T-helper 2 cell (primary cell): ENCODE data around the gene ABCC11.
A peak's percentile ranks its signal among the peaks of the same experiment; 100 is the strongest.

Source experiments
- DNase-seq, 5 experiments: peaks; one replicate each; pipeline versions ENCODE4 v3.0.0 to v3.0.0-alpha.2; 2012 to 2022

ABCC11 gene

DNA sequence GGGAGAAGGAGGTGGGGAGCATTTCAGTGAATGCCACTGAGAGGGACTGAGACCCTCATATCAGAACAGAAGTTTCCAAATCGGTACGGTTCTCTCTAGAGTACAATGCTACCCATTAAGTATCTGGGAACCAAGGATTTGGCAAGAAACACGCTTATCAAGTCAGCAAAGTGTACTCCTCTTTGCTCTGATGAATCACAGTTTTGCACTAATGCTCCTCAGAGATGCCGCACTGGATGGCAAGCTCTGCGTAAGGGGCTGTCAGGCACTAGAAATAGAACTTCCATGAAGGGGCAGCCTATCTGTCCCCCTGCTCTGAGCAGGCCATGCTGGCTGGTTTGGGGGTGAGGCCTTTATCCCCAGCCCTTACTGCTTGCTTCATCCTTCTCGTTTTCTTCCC lies 86.8 kb downstream of the ABCC11 start:
- DNase-seq: no peak

DNA sequence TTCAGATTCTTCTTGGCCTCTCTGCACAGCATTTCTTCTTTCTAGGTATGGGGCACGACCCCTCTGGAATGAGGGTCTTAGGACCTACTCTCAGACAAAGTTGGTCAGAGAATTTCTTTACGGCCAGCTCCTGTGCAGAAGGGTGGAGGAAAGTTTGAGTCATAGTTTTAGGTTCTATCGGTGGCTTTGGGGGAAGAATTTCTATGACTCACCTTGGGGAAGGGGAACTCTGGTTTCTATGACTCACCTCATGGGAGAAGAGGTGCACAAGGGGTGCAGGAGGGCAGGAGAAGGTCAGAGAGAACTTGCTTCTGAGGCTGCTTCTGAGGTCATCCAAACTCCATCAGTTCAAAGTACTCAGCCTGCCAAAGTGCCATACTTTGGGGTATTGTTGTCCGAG lies 89.0 kb downstream of the ABCC11 start:
- DNase-seq: peak in 1 of 5 experiments; percentile 8

DNA sequence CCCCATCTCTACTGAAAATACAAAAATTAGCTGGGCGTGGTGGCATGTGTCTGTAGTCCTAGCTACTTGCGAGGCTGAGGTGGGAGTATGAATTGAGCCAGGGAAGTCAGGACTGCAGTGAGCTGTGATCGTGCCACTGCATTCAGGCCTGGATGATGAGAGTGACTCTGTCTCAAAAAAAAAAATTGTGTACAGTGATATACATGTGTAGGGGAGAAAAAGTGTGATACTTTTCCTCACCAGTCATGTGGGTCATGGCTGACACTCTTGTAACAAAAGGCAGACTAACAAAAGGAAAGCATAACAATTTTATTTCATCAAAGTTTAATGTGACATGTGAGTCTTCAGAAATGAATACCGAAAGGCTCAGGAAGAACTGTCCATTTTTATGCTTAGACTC lies 89.5 kb downstream of the ABCC11 start:
- DNase-seq: no peak

DNA sequence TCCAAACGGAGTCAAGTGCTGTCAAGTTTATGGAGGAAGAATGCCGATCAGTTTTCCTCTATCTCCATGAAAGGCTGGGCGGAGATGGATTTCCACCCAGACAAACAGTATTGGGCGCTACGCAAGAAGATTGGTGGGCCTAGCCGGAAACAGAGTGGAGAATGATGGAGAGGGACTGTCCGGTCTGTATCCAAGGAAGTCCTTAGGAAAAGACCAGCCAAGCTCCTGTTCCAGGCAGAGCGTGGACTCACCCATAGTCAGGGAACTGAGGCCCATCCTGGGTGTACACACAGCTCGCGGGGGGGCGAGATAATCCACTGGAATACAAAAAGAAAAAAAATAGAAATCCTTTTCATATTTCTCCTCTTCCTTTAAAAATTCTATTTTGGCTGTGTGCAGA lies 90.0 kb downstream of the ABCC11 start:
- DNase-seq: no peak

DNA sequence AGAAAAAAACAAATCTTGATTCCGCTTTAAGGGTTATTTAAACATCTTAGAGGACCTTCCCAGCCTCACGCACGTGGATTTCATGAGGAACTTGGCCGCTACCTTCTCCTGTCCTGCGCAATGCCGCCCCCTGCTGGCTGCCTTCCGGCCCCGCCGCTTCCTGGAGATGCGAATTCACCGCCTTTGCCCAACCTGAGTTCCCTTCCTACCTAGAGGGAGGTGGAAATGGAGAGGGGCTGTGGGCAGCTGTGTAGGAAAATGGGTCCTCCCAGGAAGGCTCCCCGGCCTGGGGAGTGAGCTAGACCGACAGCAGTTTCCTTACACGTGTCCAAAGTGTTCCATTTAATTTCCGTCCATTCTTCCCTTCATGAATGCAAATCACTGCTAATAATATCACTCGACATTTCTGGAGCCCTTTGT lies 90.5 kb downstream of the ABCC11 start:
- peak; percentile 45 to 83 (median 68) for DNase-seq

DNA sequence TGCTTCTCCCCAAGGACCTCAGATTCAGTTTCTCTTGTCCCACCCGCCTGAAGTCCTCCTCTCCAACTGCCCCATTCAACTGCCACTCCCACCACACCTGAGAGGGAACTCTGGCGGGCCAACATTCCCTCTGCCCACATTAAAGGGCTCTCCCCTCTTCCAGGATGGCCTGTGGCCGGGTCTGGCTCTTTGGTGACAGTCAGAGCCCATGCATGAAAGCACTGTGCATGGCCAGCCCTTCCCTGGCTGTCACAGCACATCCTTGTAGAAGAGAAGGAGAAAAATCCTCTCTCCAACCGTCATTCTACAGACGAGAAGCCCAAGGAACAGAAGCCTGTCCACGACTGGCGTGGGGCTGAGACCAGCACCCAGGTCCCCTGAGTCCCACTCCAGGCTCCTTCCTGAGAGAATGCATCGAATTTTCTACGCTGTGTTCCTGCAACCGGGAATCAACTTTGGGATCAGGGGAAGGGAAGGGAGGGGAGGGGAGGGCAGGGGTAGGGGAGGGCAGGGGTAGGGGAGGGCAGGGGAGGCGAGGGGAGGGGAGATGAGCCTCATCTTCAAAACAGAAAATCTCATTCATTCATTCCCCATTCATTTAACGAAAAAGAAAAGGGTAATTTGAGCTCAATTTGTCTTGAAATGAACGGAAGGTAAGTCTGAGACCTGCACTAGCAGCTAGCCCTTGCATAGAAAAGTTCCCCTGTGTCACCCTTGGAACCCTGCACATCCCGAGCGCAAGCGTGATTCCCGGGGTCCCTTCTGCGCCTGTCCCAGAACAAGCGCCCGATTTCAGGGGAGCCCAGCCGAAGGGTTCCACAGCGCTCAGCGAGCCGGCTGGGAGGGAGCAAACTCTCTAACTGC lies 91.2 kb downstream of the ABCC11 start, which contains the start of gene ABCC12:
ABCC12 (minus strand) TSS at position 68 of the 864 bp plus-strand sequence. CDS start 9,569 bp downstream, outside the sequence.
- no peak for DNase-seq

DNA sequence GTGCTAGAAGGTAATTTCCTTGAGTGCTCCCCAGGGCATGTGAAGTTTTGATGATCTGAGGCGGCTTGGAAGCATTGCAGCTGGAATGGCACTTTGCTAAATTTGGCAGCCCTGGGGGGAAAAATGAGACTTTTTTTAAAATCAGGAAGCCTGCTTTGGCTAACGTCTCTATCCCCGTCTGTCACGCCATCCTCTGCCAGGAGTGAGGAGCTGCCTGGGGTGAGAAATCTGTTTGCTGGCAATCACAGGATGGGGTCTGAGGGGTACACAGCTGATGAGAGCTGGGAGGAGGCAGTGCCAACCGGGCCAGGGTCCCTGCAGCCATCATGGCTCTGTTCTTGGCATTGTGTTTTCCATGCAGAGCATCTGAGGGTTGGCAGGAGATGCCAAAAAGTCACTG lies 93.6 kb downstream of the ABCC11 start:
- DNase-seq: no peak

DNA sequence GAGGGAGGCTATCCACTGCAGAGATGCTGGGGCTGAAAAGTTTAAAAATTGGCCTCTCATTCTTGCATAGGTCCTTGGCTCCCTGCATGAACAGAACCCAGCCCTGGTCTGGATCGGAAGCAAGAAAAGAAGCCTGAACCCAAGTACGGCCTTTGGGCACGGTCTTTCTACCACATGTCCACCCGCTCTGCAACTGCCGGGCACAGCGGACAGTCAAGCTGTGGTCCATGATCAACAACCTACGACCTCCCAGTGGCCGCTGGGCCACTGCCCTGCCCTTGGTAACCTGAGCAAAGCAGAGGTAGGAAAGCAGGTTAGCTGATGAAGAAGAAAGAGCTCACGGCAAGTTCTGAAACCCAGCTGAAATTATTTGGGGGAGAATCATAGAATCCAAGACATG lies 95.1 kb downstream of the ABCC11 start:
- DNase-seq: no peak

DNA sequence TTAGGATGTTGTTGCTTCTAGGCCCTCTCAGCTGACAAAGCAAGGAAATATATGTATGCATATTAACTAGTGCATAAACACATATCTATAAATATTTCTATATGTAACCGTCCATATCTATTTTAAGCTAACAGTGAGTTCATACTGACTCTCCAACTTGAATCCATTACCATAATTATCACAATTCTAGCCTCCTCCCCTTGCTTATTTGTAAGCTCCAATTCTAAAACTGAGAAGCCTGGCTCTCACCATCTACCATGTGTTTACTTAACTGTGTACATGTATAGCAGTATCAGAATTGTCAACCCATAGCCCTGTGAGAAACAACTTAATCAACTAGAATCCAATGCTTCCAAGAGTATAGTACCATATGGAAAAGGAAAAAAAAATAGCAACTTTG lies 96.6 kb downstream of the ABCC11 start:
- DNase-seq: no peak

DNA sequence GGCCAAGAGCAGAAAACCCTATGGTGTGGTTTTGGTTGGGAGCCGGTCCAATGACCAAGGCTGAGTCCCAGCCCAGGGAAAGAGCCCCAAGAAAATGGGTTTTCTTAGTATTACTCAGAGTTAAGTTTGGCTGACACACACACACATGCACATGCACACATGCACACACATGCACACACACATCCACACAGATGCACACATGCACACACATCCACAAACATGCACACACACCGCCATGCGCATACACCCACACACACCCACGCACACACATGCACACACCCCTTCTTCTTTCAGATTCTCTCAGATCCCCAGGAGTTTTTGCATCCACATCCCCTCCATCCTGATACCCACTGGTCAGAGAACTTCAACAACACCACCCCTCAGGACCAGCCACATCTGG lies 100.6 kb downstream of the ABCC11 start:
- DNase-seq: no peak

DNA sequence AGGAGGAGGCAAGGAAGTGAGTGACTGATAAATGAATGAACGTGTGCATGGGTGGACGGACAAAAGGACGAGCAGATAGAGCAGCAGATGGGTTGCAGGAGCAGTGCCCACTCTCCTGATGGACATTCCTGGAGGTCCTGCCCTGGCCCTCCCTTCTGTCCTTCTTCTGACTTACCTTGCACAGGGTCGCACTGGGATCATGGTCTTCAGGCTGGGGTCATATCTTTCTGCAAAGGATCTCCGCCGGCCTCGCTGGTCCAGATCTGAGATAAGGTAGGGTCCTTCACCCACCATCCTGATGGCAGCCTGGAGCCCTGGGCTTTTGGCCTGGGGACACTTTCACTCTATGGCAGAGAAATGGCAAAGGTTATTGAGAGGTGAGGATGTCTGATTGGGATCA lies 101.2 kb downstream of the ABCC11 start:
- no peak for DNase-seq

DNA sequence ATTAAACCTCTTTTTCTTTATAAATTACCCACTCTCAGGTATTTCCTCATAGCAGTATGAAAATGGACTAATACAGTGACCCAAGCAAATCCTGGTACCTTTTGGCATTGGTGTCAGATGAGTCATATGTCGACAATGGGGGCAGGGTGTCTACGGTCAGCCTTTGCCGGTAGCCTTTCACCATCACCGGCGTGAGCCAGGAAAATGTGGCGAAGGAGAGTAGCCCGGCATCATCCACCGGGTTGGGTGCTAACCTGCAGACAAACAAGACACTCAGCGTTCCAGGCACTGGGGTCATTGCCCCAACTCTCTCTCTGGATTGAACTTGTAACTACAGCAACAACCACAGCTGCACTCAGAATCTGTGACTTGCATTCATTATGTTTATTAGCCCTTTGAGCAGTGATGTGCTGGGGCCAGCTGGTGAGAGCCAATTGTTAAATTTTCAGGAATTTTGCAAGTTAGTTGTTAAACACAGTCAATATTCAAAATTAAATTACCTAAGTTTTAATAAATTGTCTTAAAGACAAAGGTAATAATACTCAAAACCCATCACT lies 103.4 kb downstream of the ABCC11 start:
- no peak for DNase-seq

DNA sequence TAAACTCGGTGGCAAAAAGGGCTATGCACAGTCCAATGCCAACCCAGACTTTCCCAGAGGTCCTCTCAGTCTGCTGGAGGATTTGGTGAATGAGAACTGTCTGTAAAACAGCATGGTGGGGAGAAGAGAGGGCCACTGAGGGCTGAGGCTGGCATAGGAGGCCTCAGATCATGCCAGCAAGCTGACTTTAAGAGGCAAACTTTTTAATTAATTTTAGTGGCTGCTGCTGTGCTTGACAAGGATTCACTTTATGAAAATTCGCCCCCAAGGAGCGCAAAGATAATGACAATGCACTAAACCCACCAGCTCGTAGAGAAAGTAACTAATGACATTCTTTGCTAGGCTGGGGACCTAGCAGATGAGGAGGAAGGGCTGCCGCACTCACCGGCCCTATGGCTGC lies 106.5 kb downstream of the ABCC11 start:
- no peak for DNase-seq

DNA sequence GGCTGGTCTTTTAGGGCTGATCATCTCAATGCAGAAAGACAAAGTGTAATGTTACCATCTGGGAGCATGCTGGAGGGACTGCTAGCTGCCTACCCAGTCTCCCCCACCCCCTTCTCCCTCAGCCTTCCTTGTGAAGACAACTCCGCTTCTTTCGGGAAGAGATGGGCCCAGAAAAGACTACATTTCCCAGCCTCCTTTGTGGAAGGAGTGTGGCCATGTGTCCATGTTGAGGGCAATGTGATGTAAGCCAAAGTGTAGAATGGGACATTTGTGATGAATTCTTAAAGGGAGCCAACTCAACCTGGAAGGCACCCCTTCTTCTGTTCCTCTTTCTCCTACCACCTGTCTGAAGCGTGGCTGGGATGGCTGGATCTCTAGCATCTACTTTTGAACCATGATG lies 107.8 kb downstream of the ABCC11 start:
- no peak for DNase-seq

DNA sequence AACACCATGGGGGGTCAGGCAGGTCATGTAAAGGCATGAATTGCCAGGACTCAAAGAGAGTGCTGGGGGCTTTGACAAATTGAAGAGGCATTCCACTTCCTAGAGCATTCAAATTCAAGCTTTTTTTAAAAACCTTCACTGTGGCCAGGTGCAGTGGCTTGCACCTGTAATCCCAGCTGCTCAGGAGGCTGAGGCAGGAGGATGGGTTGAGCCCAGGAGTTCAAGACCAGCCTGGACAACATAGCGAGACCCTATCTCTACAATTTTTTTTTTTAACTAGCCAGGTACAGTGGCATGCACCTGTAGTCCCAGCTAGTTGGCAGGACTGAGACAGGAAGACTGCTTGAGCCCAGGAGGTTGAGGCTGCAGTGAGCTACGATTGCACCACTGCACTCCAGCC lies 108.8 kb downstream of the ABCC11 start:
- no peak for DNase-seq

DNA sequence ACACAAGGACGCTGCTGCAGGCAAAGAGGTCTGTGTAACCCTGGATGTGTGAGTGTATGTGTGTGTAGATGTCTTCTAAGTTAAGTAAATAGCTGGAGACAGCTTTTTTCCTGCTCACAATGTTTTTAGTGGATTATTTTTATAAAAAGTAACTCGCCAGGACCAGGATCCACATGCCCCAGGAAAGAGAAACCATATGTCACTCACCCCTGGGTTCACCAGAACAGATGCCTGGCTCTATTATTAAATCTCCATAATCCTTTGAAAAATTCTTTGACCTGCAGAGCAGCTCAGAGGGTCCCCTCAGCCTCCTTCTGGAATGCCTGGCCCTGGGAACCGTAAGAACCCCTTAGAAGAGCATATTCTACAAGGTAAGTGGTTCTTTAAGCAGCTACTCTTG lies 109.5 kb downstream of the ABCC11 start:
- DNase-seq: no peak

DNA sequence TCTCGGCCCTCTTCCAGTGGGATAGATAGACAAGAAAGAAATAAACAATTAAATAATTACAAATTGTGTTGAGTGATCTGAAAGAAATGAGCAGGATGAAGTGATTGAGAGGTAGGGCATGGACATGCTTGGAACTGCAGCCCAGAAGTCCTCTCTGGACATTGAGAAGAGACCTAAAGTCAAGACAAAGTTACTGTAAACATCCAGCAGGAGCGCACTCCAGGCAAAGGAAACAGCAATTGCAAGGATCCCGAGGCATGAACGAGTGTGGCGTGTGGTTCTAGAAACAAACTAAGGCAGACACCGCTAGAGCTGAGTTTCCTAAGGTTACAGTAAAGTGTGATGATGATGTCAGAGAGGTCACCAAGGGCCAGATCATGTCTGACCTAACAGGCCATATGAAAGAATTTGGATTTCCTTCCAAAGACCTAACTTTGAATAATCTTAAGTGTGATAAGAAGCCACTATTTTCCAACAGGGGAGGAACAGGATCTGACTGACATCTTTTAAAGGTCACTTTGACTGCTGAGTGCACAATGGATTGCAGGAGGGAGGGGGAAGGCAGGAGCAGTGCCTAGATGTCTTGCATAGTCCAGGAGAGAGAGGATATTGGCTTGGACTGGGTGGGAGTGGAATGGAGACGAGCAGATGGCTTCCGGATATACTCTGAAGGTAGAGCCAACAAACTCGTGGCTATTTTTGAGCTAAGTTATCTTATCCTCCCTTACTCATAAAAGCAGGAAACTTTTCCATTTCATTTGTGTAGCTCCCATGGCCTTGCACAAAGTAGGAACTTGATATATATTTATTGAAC lies 110.6 kb downstream of the ABCC11 start:
- DNase-seq: no peak

DNA sequence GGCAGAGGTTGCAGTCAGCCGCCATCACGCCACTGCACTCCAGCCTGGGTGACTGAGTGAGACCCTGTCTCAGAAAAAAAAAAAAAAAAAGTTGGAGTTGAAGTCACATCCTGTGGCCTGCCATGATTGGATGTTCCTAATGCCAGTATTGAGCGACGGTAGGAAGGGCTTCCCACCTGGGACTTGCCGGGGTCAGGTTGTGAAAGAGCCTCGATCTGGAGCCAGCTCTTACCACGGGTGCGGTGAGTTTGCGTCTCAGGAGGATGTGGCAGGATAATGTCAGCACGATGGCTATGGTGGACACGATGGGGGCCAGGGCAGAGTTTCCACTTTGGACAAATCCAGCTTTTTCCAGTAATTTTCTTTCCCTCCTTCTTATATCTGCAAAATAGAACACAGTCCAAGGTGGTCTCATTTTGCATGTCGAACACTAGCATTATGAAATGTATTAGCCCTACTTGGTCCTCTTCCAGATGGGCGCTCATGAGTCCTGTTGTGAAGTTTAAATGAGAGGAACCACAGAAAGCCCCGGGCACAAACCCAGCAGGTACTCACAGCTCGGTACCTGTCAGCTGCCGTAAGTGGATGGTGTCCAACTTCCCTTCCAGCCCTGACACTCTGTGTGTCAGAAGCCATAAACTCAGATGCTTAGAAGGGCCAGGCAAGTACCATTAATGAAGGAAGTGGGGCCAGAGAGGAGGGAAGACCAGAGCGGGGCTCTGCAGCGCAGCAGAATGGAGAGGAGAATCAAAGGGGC lies 113.7 kb downstream of the ABCC11 start:
- no peak for DNase-seq

DNA sequence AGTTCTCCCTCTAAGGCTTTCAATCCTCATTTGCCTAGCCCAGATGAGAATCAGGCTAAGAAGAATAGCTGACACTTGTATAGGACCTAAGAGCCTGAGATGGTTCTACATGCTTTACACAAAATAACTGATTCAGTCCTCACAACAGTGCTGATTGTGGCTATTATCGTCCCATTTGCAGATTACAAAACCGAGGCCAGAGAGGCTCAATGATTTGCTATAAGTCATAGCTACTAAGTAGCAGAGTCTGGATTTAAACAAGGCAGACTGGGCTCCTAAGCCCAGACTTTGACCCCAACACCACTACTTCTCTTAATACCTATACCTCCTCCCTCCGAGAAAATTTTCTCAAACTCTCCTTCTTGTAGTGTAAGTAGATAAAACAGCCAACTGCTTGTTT lies 114.6 kb downstream of the ABCC11 start:
- DNase-seq: no peak

DNA sequence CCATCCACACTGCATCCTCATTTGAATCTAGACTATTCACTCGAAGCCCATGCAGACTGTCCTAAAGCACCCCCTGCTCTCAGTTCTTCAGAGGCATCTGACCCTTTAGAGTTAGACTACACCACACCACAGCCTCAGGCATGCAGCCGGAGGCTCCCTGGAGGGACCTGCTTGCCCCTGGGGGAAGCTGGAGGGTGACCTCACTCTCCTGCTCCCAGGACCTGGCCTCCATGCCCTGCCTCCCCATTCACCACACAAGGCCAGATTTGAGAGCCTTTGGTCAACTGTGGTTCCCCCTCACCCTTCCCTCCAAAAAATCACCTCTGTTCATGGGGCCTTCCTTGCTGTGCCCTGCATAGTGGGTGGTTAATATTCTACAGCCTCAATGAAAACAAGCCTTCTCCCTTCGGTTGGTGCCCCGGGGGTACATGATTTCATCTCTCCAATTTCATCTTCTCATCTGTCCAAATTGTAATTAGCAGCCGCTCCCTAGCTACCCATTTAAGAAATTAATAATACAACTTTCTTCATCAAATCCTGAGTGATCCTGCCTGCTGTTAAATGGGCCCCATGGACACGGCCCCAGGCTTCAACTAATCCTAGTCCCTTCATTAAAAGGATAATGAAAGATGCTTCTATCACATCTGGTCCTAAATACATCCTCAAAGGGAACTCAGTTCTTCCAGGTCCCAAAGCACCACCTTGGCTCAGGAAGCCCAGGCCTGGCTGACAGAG lies 116.0 kb downstream of the ABCC11 start:
- no peak for DNase-seq

DNA sequence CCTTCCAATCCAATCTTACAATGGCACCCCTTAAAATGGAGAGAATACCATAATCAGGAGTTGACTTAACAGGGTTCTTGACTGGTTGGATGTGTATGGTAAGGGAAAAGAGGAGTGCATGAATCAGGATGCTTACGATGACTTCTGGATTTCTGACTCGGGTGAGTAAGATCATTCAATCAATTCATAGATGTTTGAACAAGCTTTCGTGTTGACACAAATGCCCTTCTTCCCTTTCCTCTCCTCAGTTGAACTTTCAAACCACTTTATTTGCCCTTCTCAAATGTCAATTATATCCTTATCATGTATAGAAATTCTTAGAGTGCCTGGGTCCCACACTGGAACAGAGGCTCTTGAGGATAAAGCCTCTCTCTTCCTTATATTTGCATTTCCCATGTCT lies 117.4 kb downstream of the ABCC11 start:
- no peak for DNase-seq

DNA sequence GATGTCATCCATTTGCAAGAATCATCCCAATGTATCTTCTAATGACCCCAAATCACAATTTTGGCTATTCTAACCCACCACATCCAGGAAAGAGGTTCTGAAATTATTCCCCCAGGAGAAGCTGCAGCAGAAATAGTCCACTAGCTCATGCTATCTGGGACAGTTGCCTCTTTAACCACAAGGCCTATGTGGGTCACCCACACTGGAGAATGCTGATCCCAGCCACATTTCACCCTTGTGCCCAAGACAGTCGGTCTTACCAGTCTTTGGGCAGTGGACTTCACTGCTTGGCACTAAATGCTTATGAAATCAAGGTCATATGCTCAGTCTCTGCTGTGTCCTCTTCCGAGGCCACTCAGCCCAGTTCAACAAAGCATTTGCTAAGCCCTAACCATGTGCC lies 118.6 kb downstream of the ABCC11 start:
- DNase-seq: no peak
